HCT116 (cell line): ENCODE data around the gene CTU1. TPM values are rescaled to one million over a fixed set of nuclear protein-coding genes. Genes with fewer than 3 reads are reported as not detected.

Source experiments
- ATAC-seq: fragments of 200-7000 bp; cut with Tn5 transposase; 2 replicates; pipeline ENCODE4 v1.9.1; 2020; ENCODE audit warnings: mild to moderate bottlenecking, moderate library complexity
- BruUV-seq: library from RNA; stranded (reverse); fragments of 400-500 nt; replicated peaks from 2 replicates; lab custom pipeline; 2021; lab: Mats Ljungman, UMichigan
- CTCF ChIA-PET: fragments of 300-600 bp; sonication (Branson Sonifier 250); formaldehyde crosslinking; loops from one replicate; lab custom pipeline; 2021; ENCODE audit warnings: antibody characterized with exemption; lab: Charles Lee
- POLR2A ChIA-PET: fragments of 300-600, 350-600 bp; sonication (Branson Sonifier 250); formaldehyde crosslinking; loops from one replicate; lab custom pipeline; 2021; ENCODE audit warnings: antibody characterized with exemption; lab: Charles Lee
- RAD21 ChIA-PET, 2 experiments: fragments of 300-600 bp; sonication (Branson Sonifier 250); formaldehyde crosslinking; loops; one replicate each; lab custom pipeline; 2023; ENCODE audit warnings: low total read pairs in 2 of 2; ENCODE audit not compliant: uncharacterized antibody in 2 of 2, unreplicated experiment in 2 of 2, low non-redundant PET in 1 of 2; lab: Charles Lee
- DNase-seq: peaks from one replicate; pipeline ENCODE4 v3.0.0-alpha.2; 2010; ENCODE audit warnings: low read depth, low spot score
- H2AFZ ChIP-seq: fragments of 200-600 bp; shearing (Covaris generic), sonication (generic); 2 replicates; pipeline ENCODE4 v1.6.1; 2017; ENCODE audit warnings: low read depth, mixed run types, mixed read lengths, antibody characterized with exemption, low read length; ENCODE audit not compliant: poor library complexity, severe bottlenecking
- H3K27ac ChIP-seq: 2 replicates; pipeline ENCODE4 v1.5.1; 2012; ENCODE audit warnings: low read depth, low read length
- H3K27me3 ChIP-seq: fragments of 200-600 bp; sonication (generic); 2 replicates; pipeline ENCODE4 v1.6.1; 2016; ENCODE audit warnings: mixed run types, low read length, mixed read lengths; ENCODE audit not compliant: insufficient read depth
- H3K36me3 ChIP-seq, 2 experiments: fragments of 200-500 bp in 1 of 2; fragments of 200-600 bp in 1 of 2; sonication (Bioruptor generic) in 1 of 2; sonication (generic) in 1 of 2; 2 replicates each; pipeline versions ENCODE4 v1.5.1 to v1.6.1; 2014 to 2016; ENCODE audit warnings: low read length in 2 of 2, inconsistent platforms in 1 of 2, mixed read lengths in 1 of 2, mixed run types in 1 of 2; ENCODE audit not compliant: insufficient read depth in 2 of 2, control insufficient read depth in 1 of 2
- H3K4me1 ChIP-seq, 2 experiments: fragments of 200-600 bp in 1 of 2; sonication (generic) in 1 of 2; 2 replicates each; pipeline versions ENCODE4 v1.5.1 to v1.6.1; 2012 to 2017; ENCODE audit warnings: low read length in 2 of 2, inconsistent platforms in 1 of 2, mild to moderate bottlenecking in 1 of 2, mixed read lengths in 1 of 2, mixed run types in 1 of 2, moderate library complexity in 1 of 2; ENCODE audit not compliant: insufficient read depth in 2 of 2, control insufficient read depth in 1 of 2
- H3K4me2 ChIP-seq: fragments of 200-600 bp; sonication (generic); 2 replicates; pipeline ENCODE4 v1.6.1; 2017; ENCODE audit warnings: mixed run types, low read length, mixed read lengths
- H3K4me3 ChIP-seq, 2 experiments: fragments of 200-600 bp in 1 of 2; sonication (generic) in 1 of 2; replicated peaks in 1 of 2; 2 replicates each; pipeline ENCODE4 v1.5.1; 2011 to 2016; ENCODE audit warnings: low read length in 2 of 2, control low read depth in 1 of 2, low read depth in 1 of 2, mild to moderate bottlenecking in 1 of 2, mixed read lengths in 1 of 2, mixed run types in 1 of 2
- H3K79me2 ChIP-seq: fragments of 200-600 bp; sonication (generic); 2 replicates; pipeline ENCODE4 v1.6.1; 2017; ENCODE audit warnings: mild to moderate bottlenecking, mixed run types, low read length, moderate library complexity, mixed read lengths; ENCODE audit not compliant: insufficient read depth
- H3K9ac ChIP-seq: fragments of 200-600 bp; sonication (generic); 2 replicates; pipeline ENCODE4 v1.6.1; 2016; ENCODE audit warnings: low read length, mixed read lengths
- H3K9me2 ChIP-seq: fragments of 200-600 bp; sonication (generic), shearing (Covaris generic); 2 replicates; pipeline ENCODE4 v1.6.1; 2017; ENCODE audit warnings: mixed run types, mild to moderate bottlenecking, moderate library complexity; ENCODE audit not compliant: insufficient read depth
- H3K9me3 ChIP-seq, 2 experiments: fragments of 200-500 bp in 1 of 2; fragments of 200-600 bp in 1 of 2; sonication (Bioruptor generic) in 1 of 2; sonication (generic) in 1 of 2; 2 replicates each; pipeline ENCODE4 v1.6.1; 2014 to 2017; ENCODE audit warnings: low read length in 2 of 2, mixed read lengths in 2 of 2, inconsistent platforms in 1 of 2, low read depth in 1 of 2, mild to moderate bottlenecking in 1 of 2, mixed run types in 1 of 2, moderate library complexity in 1 of 2; ENCODE audit not compliant: control insufficient read depth in 1 of 2, insufficient read depth in 1 of 2
- H4K20me1 ChIP-seq: fragments of 200-600 bp; sonication (generic), shearing (Covaris generic); 2 replicates; pipeline ENCODE4 v1.6.1; 2017; ENCODE audit warnings: mixed run types, mild to moderate bottlenecking, moderate library complexity; ENCODE audit not compliant: insufficient read depth
- CBX3 ChIP-seq: IDR thresholded peaks from 2 replicates; pipeline ENCODE4 v1.6.1; 2012; ENCODE audit warnings: low read depth
- EGR1 ChIP-seq: IDR thresholded peaks from 2 replicates; pipeline ENCODE4 v1.6.1; 2012; ENCODE audit warnings: low read depth
- ELF1 ChIP-seq: IDR thresholded peaks from 2 replicates; pipeline ENCODE4 v1.6.1; 2012; ENCODE audit warnings: low read depth, borderline replicate concordance
- EZH2 ChIP-seq: fragments of 200-600 bp; sonication (generic); IDR thresholded peaks from 2 replicates; pipeline ENCODE4 v1.6.1; 2017; ENCODE audit warnings: antibody characterized with exemption, mixed run types
- EZH2phosphoT487 ChIP-seq: fragments of 200-600 bp; IDR thresholded peaks from 2 replicates; pipeline ENCODE4 v1.6.1; 2018; ENCODE audit warnings: antibody characterized with exemption, borderline replicate concordance
- FOSL1 ChIP-seq: IDR thresholded peaks from 2 replicates; pipeline ENCODE4 v1.6.1; 2012; ENCODE audit warnings: low read depth
- JUND ChIP-seq: IDR thresholded peaks from 2 replicates; pipeline ENCODE4 v1.6.1; 2012
- POLR2AphosphoS5 ChIP-seq: IDR thresholded peaks from 2 replicates; pipeline ENCODE4 v1.6.1; 2011; ENCODE audit warnings: mild to moderate bottlenecking, low read depth, low read length, moderate library complexity
- RAD21 ChIP-seq: IDR thresholded peaks from 2 replicates; pipeline ENCODE4 v1.6.1; 2012; ENCODE audit warnings: low read depth, mild to moderate bottlenecking
- SP1 ChIP-seq: IDR thresholded peaks from 2 replicates; pipeline ENCODE4 v1.6.1; 2012; ENCODE audit warnings: low read depth
- SRF ChIP-seq: IDR thresholded peaks from 2 replicates; pipeline ENCODE4 v1.6.1; 2012; ENCODE audit warnings: low read depth
- ZFX ChIP-seq: fragments of 450-650 bp; IDR thresholded peaks from 2 replicates; pipeline ENCODE4 v1.6.1; 2017
- intact Hi-C: fragments of 100-400 bp; cut with micrococcal nuclease; formaldehyde crosslinking; loops from 2 replicates; pipeline ENCODE4 v1.10.0; 2022
- total RNA-seq: library from RNA; stranded (reverse); gene quantifications from one replicate; pipeline ENCODE4 v1.2.1, GENCODE V29; 2021; ENCODE audit not compliant: unreplicated experiment
- TF ChIP-seq, protein P1 (sequence below): IDR thresholded peaks from 2 replicates; pipeline ENCODE4 v1.6.1; 2012
- TF ChIP-seq, protein P2 (sequence below): IDR thresholded peaks from 2 replicates; pipeline ENCODE4 v1.6.1; 2012
- TF ChIP-seq, protein P3 (sequence below): IDR thresholded peaks from 2 replicates; pipeline ENCODE4 v1.6.1; 2012; ENCODE audit warnings: low read depth

CTU1 gene
- total RNA-seq, 1 experiment from 2014 or later, result 14.0 TPM

DNA sequence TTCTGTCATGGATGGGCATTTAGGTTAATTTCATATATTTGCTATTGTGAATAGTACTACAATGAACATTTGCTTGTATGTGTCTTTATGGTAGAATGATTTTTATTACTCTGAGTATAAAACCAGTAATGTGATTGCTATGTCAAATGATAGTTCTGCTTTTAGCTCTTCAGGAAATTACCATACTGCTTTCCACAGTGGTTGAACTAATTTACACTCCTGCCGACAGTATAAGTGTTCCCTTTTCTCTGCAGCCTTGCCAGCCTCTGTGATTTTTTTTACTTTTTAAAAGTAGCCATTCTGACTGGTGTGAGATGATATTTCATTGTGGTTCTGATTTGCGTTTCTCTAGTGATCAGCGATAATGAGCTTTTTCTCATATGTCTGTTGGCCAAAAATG is 40.4 kb upstream of the CTU1 start (continued):
- TF ChIP-seq, protein P1, sequence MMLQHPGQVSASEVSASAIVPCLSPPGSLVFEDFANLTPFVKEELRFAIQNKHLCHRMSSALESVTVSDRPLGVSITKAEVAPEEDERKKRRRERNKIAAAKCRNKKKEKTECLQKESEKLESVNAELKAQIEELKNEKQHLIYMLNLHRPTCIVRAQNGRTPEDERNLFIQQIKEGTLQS, result no peak
- TF ChIP-seq JUND, result no peak

DNA sequence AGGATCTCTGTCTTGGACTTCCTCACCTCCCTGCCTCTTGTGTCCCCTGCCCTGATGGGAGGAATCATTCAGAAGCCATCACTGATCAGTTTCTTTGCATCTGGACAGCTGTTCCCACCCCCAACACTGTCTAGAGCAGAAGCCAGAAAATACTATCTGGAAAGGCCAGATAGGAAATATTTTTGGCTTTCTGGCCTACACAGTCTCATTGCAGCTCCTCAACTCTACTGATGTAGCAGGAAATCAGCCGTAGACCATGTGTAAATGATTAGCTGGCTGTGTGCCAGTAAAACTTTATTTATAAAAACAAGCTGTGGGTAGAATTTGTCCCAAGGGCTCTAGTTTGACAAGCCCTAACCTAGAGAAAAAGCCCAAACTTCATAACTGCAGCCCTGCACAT is 39.5 kb upstream of the CTU1 start:
- Histone ChIP-seq H3K9me3 (no peaks in the 10 kb centered on the region), H3K4me2 (no peak overlapping the region), H3K27ac (no peak overlapping the region), H3K4me1 (no peaks in the 10 kb centered on the region), H3K27me3 (no peaks in the 10 kb centered on the region), H4K20me1 (no peaks in the 10 kb centered on the region), H3K9me2 (no peaks in the 10 kb centered on the region), H3K4me3 (no peak overlapping the region), H3K9ac (no peak overlapping the region), H3K79me2 (no peaks in the 10 kb centered on the region), H2AFZ (no peak overlapping the region), H3K36me3 (no peaks in the 10 kb centered on the region)
- intact Hi-C loops, result no loop called here
- CTCF ChIA-PET, result interaction anchor here (1.3 to 1.5 kb wide), 2 partner anchors 11 to 112 kb away, joined by 4 read pairs; no protein-coding TSS in a partner anchor
- BruUV-seq, result no TSS peak
- TF ChIP-seq JUND, result no peak
- no peak for TF ChIP-seq EZH2
- TF ChIP-seq CBX3, result no peak
- TF ChIP-seq, protein P2, sequence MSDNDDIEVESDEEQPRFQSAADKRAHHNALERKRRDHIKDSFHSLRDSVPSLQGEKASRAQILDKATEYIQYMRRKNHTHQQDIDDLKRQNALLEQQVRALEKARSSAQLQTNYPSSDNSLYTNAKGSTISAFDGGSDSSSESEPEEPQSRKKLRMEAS, result no peak
- TF ChIP-seq, protein P3, sequence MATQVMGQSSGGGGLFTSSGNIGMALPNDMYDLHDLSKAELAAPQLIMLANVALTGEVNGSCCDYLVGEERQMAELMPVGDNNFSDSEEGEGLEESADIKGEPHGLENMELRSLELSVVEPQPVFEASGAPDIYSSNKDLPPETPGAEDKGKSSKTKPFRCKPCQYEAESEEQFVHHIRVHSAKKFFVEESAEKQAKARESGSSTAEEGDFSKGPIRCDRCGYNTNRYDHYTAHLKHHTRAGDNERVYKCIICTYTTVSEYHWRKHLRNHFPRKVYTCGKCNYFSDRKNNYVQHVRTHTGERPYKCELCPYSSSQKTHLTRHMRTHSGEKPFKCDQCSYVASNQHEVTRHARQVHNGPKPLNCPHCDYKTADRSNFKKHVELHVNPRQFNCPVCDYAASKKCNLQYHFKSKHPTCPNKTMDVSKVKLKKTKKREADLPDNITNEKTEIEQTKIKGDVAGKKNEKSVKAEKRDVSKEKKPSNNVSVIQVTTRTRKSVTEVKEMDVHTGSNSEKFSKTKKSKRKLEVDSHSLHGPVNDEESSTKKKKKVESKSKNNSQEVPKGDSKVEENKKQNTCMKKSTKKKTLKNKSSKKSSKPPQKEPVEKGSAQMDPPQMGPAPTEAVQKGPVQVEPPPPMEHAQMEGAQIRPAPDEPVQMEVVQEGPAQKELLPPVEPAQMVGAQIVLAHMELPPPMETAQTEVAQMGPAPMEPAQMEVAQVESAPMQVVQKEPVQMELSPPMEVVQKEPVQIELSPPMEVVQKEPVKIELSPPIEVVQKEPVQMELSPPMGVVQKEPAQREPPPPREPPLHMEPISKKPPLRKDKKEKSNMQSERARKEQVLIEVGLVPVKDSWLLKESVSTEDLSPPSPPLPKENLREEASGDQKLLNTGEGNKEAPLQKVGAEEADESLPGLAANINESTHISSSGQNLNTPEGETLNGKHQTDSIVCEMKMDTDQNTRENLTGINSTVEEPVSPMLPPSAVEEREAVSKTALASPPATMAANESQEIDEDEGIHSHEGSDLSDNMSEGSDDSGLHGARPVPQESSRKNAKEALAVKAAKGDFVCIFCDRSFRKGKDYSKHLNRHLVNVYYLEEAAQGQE, result no peak
- no peak for TF ChIP-seq EZH2phosphoT487
- TF ChIP-seq POLR2AphosphoS5, result no peak
- TF ChIP-seq FOSL1, result no peak
- no peak for TF ChIP-seq ZFX
- TF ChIP-seq SRF, result no peak
- no peak for TF ChIP-seq ELF1
- TF ChIP-seq, protein P1, result no peak
- no peak for TF ChIP-seq RAD21
- TF ChIP-seq EGR1, result no peak
- no peak for TF ChIP-seq SP1
- POLR2A ChIA-PET, result no interaction called here
- DNase-seq, result no peak
- RAD21 ChIA-PET, result no interaction called here
- ATAC-seq, result no peak
